HG02763 (cell line): Measurements from ENCODE around the gene PNMA8C.
"Not testable (repeated sequence)": the region's sequence is repeated elsewhere in the genome, so short reads cannot be mapped to it uniquely, and the experiment has no call there.

Experiments
- ATAC-seq: cut with Tn5 transposase; IDR thresholded peaks from one replicate; pipeline ENCODE4 v1.9.1; 2021; ENCODE audit warnings: mild to moderate bottlenecking, moderate library complexity; ENCODE audit not compliant: unreplicated experiment

Gene PNMA8C

DNA sequence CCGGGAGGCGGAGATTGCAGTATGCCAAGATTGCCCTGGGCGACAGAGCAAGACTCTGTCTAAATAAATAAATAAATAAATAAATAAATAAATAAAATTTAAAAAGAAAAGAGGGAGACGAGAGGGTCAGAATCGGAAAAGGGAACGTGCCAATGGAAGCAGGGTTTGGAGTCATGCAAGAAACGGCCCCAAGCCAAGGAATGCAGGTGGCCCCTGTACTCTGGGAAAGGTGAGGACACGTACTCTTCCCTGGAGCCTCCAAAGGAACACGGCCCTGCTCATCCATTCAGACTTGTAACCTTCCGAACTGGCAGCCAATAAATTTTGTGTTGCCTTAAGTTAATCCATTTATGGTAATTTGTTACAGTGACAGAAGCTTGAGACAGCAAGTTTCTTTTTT, 19.9 kb upstream of the PNMA8C start:
- ATAC-seq: no peak

DNA sequence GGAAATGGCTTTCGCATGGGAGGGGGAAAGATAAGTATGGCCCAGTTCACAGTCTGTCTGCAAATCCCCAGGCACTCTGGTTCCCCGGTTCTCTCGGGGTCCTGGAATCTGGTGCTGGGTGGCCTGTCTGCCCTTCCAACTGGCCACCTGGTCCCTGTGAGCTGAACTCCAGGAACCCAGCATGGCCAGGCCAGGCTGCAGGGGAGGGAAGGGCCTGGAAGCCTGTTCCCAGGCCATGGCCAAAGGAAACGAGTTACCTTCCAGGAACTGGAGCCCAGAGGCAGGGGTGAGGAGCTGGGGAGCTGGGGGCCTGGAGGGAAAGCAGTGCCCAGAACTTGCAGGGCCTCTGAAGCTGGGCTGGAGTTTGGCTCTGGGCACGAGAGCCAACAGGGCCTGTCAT, 19.1 kb upstream of the PNMA8C start:
- no peak for ATAC-seq

DNA sequence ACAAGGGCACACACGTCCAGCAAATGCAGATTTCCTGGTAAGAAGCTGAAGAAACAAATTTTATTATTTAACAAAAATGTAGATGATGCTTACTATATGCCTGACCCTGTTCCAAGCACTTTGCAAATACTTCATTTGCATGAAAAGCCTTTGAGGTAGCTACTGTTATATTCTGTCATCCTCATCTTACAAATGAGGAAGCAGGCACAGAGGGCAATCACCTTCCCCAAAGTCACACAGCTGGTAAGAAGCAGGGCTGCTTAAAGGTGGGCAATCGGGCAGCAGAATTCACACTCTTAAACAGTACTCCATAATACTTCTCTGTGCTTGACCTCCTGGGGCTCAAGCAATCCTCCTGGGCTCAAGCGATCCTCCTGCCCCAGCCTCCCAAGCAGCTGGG, 18.3 kb upstream of the PNMA8C start:
- ATAC-seq: no peak

DNA sequence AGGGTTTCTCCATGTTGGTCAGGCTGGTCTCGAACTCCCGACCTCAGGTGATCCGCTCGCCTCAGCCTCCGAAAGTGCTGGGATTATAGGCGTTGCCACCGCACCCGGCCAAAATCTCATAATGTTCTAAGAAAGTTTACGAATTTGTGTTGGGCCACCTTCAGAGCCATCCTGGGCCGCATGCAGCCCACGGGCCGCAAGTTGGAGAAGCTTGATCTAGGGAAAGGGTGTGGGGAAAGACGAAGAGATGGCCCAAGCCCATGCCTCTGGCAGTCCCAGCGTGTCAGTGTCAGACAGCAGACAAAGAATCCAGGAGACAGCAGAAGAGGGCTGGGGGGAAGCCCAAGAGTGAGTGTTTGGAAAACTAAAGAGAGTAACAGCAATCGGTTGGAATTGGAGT, 17.3 kb upstream of the PNMA8C start:
- ATAC-seq: no peak

DNA sequence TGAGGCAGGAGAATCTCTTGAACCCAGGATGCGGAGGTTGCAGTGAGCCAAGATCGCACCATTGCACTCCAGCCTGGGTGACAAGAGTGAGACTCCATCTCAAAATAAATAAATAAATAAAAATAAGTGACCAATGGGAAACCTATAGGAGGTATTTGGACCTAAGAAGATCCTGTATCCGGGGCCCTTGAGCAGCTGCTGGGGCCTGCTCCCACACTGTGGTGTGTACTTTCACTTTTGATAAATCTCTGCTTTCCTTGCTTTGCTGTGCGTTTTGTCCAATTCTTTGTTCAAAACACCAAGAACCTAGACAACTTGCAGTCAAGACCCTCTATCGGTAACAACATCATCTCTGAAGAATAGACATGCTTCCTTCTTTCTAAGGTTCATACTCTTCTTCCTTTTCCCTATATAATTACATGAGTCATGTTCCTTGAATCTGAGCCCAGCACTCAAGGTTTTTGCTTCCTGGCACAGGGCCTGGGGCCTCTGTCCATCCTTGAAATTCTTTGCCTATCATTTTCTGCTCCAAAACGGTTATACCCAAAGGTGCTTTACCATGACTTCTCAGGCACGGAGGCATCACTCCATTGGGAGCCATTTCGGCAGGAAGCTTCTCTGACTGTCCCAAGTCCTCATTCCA, 14.2 kb upstream of the PNMA8C start:
- ATAC-seq: no peak

DNA sequence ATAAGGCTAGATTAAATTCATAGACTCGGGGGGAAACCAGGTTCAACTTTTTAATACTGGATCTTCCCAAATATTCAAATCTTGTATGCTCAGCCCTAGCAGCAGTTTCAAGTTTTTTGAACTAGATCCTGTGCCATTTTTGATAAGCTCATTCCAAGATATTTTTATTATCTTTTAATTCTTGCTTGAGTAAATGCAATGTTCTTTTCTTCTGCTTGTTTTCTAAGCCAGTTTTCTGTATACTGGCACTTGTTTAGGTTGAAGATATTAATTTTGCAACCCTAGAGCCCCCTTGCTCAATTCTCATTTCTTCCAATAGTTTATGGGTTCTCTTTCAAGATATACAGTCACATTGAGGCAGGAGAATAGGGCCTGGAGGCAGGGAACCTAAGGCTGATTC, 13.1 kb upstream of the PNMA8C start:
- ATAC-seq: no peak

DNA sequence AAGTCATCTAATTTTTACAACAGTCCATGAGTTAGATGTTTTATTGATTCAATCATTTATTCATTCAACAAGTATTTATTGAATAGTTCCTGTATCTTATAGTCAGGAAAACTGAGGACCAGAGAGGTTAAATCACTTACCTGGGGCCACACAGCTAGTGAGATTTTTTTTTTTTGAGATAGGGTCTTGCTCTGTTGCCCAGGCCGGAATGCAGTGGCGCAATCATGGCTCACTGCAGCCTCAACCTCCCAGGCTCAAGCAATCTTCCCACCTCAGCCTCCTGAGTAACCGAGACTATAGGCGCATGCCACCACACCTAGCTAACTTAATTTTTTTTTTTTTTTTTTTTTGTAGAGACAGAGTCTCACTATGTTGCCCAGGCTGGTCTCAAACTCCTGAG, 7.0 kb upstream of the PNMA8C start:
- not testable (repeated sequence) for ATAC-seq

DNA sequence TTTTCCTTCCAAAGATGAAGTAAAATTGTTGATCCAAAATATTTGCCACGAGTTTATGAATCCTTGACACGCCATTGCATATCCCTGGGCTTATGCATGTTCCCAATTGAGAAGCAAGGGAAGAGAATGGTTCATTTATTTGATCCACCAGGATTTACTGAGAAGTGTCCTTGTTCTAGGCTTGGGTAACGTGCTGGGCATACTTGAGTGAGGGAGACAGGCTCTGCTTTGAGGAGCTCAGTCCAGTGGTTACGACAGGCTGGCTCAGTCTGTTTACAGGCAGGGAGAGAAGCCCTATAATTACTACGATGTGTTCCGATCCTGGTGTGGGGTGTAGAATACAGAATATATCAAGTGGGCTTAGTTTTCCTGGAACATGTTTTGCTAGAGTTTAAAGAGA, 6.3 kb upstream of the PNMA8C start:
- no peak for ATAC-seq

DNA sequence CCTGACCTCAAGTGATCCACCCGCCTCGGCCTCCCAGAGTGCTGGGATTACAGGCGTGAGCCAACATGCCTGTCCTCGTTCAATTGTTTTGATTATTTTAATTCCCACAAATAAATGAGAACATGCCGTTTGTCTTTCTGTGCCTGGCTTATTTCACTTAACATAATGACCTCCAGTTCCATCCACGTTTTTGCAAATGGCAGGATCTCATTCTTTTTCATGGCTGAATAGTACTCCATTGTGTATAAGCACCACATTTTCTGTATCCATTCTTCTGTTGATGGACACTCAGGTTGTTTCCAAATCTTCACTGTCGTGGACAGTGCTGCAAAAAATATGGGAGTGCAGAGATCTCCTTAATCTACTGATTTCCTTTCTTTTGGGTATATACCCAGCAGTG, 4.7 kb upstream of the PNMA8C start:
- ATAC-seq: not testable (repeated sequence)

DNA sequence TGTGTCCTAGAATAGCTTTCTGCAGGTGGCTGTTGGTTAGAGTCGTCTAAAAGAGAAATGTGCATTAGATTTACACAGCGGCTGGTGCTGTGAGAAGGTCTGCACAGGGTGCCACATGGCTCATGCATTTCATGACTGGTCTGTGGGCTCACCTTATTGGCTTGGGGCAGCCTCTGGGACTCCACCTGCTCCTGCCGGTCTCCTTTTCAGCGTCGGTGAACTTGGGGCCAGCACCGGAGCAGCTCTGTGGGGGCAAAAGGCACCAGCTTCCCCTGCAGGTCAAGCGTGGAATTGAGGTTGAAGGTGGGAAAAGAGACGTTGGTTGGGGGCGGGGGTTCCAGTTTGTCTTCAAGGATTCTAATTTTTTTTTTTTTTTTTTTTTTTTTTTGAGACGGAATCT, 3.1 kb upstream of the PNMA8C start:
- no peak for ATAC-seq

DNA sequence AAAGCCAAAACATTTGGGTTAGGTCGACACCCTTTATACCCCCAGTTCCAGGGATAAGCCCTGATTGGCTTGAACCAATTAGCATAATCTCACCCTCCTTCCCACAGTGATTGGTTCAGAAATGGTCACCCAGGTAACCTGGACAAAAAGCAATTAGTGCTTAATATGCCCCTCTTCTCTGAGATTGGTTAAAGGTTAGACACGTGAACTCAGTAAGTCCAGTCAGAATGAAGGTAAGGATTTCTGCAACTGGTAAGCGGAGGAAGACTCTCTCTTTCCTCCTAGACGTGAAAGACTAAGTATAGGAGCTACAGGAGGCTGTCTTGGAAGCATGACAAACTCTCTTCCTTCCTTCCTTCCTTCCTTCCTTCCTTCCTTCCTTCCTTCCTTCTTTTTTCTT, 1.3 kb upstream of the PNMA8C start:
- ATAC-seq: no peak

DNA sequence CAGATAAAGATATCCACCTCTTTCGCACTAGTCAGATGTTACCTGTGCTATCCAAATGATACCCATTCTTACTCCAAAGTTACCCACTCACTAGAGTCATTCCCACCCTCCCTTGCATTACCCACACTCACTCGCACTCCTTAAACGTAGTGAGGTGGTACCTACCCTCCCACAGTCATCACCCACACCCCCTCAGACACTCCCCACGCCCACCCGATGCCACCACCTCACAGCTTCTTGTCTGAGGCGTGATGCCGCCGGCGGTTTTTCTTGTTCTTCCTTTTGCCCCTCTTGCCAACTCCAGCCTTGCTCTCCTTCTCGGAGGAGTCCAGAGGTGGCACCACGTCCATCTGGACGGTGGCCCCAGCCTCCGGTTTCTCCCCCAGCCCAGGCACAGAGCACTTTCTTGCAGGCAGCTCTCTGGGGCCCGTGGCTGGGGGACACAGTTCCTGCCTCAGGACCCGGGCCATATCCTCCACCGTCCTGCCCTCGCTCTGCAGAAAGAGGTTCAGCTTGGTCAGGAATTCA, 1.2 kb downstream of the PNMA8C start:
- no peak for ATAC-seq

DNA sequence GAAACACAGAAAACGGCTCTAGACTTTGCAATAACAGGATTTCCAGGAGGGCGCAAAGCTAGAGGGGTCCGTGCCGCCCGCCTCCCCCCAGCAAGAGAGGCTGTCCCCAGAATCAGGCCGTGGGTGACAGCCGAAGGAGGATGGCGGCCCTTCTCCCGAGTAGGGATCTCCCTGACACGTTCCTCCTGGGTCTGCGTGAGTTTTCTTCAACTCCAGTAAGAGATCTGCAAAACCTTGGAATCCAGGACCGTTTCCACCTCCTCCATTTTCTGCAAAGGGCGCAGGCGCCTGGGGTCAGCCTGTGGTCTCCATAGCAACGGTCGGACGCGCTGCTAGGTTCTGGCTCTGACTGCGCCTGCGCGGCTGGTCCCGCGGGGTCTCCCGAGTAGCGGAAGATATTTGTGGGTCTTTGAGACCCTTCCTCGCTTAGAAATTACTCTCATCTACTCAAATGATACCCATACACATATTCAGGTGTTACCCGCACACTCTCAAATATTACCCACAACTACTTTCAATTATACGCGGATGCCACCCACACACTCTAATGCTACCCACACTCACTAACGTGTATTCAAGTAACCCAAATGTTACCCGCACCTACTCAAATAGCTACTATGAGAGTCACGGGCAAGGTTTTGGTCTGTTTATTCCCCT, 2.1 kb downstream of the PNMA8C start:
- no peak for ATAC-seq

DNA sequence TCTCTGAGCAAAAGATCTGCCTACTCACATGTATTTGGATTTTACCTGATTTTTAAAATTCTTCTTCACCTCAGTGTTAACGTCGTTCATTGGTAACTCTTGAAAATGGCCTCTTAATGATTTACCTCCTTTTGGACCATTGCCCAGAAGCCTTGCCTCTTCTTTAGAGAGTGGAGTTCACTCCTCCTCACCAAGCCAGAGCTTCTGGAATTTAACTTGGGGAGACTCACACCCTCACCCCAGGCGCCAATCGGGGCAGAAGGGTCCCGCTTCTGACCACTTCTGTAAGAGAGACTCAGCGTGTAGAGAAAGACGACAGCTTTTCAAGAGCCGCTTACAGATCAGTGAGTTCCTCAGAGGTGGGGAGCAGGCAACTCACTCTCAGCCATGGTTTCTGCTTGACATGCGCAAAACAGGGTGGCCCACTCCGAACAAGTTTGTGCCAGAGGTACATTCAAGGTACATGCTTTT, 2.7 kb downstream of the PNMA8C start:
- no peak for ATAC-seq

DNA sequence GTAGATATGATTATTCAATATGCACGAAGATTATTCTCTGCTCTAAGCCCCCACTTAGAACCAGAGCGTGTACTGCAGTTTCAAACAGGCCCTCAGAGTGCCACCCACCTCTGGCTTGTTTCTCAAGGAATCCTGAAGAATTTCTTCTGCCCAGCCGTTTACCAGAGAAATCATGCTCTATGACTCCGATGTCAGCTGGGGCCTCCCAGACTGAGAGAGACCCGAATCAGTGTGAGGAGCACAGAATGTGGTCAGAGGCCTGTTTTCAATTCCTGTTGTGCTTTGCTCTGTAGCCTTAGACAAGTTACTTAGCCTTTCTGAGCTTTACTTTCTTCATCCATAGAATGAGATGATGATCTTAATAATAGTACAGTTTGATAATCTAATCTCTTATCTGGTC, 5.5 kb downstream of the PNMA8C start:
- no peak for ATAC-seq

DNA sequence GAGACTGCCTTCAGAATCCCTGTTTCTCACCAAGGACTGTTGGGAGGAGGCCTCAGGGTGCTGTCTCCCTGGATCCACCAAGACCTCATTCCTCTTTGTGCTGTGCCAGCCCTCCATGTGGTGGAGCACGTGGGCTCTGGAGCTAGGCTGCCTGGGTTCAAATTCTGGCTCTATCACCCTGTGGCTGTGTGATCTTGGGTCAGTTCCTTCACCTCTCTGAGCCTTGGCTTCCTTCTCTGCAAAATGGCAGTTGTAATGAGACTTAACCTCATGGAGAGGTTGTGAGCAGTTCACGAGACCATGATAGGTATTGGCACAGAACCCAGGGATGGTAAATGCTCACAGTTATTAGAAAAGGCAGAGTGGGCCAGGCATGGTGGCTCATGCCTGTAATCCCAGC, 6.4 kb downstream of the PNMA8C start:
- no peak for ATAC-seq

DNA sequence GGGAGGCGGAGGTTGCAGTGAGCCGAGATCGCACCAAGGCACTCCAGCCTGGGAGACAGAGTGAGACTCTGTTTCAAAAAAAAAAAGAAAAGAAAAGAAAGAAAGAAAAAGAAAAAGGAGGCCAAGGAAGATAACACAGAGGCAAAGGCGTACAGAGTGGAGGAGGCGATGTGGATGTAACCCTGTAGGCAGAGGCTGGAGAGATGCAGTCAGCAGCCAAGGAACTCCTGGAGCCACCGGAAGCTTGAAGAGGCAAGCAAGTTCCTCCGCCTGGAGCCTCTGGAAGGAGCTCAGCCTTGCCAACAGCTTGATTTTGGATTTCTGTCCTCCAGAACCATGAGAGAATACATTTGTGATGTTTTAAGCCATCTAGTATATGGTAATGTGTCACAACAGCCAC, 8.7 kb downstream of the PNMA8C start:
- no peak for ATAC-seq

DNA sequence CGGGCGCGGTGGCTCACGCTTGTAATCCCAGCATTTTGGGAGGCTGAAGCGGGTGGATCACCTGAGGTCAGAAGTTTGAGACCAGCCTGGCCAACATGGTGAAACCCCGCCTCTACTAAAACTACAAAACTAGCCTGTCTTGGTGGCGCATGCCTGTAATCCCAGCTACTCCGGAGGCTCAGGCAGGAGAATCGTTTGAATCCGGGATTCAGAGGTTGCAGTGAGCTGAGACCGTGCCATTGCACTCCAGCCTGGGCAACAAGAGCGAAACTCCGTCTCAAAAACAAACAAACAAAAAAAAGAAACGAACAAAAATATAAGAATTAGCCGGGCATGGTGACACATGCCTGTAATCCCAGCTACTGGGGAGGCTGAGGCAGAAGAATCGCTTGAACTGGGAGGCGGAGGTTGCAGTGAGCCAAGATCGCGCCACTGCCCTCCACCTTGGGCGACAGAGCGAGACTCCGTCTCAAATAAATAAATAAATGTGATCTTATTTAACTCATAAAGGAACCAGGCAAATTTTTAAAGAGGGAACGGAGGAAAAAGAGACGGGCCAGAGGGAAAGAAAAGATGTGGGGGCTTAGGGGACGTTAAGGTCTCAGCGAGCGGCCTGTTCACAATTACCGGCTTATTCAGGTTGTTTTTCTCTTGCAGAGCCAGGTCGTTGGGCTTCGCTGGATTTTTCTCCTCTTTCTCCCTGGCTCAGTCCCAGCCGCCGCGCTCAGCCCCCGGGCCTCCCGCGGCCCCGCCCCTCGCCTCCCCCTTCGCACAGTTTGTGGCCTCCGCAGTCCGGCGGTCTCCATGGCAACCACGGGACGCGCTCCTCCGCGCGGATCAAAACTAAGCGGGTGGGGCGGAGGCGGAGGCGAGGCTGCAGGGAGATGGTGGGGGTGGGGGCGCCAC, 12.7 kb downstream of the PNMA8C start:
- not testable (repeated sequence) for ATAC-seq

DNA sequence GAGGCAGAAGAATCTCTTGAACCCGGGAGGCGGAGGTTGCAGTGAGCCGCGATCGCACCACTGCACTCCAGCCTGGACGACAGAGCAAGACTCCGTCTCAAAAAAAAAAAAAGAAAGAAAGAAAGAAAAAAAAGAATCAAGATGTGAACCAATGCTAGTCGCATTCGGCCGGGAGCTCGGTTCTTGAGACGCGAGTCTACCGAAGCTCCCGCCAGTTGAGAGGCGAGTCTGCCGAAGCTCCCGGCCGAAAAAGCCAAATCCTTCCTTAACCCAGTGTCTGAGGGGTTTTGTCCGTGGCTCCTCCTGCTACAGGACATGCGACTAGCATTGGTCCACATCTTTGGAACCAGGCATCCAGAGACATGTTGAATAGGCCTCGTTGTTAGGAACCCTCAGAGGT, 13.8 kb downstream of the PNMA8C start:
- ATAC-seq: not testable (repeated sequence)

DNA sequence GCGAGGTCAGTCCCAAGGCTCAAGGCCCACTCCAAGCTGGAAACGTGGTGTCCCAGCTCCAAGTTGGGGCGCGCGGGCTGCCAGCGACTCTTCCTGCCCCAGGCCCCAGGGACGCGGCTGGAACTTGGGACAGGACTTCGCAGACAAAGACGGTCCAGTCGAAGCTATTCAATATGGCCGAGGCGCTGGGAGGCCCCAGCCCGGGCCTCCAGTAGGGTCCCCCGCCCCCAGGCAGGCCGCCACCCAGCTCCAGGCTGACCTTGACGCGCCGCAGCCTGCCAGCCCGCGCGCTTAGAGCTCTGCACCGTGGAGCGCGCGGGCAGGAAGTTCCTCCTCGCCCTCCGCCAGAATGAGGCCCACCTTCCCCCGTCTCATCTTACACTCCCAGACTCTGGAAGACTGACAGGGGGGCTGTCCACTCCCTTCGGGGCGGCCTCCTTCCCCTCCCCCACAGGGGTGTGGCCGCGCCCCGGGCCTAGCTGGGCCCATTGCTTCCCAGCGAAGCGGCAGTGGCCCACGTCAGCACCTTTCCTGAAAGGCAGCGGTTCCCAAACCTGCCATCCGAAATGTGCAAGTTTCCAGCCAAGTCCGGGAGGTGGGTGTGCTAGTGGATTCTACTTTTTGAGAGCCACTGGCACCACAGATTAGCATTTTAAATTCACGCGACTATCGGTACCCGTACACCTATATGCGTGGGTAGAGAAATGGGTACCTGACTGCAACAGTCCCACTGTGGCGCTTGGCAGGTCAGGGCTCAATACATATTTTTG, 15.3 kb downstream of the PNMA8C start, which contains the start of gene CCDC8:
TSS of gene CCDC8 (minus strand) at position 303 of the 770 bp plus-strand sequence. CDS start 754 bp downstream, outside the sequence.
- no peak for ATAC-seq
